HG02943 (cell line): Measurements from ENCODE around the gene RAMP1.

ENCODE experiments used
- ATAC-seq: cut with Tn5 transposase; IDR thresholded peaks from one replicate; pipeline ENCODE4 v1.9.1; 2021; ENCODE audit warnings: mild to moderate bottlenecking, low read depth, moderate library complexity; ENCODE audit not compliant: unreplicated experiment

The RAMP1 gene

DNA sequence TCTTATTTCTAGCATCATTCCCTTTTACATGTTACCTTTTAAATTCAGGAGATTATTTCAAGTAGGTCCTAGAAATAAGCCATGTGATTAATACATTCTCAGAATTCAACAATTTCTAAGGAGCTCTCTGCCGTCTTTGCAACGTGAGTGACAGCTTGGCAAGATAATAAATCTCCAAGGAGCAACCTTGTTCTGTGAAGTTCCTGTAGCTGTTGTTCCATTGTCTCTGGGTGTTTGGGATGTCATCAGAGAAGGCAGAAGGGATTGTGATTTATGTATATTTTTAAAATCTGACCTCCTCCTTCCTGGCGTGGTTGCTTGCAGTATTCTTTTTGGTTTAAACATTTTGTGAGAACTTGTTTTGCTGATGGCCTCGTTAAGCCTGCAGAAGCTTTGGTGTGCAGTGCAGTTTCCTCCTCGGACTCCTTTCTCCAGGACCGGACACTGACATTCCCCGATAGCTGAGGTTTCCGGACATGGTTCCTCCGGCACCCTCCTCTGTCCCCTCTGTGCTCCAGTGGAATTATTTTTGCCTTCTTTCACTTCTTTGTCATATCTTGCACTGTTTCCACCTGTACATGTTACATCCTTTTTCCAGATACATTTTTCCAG is 33.7 kb downstream of the RAMP1 start:
- no peak for ATAC-seq

DNA sequence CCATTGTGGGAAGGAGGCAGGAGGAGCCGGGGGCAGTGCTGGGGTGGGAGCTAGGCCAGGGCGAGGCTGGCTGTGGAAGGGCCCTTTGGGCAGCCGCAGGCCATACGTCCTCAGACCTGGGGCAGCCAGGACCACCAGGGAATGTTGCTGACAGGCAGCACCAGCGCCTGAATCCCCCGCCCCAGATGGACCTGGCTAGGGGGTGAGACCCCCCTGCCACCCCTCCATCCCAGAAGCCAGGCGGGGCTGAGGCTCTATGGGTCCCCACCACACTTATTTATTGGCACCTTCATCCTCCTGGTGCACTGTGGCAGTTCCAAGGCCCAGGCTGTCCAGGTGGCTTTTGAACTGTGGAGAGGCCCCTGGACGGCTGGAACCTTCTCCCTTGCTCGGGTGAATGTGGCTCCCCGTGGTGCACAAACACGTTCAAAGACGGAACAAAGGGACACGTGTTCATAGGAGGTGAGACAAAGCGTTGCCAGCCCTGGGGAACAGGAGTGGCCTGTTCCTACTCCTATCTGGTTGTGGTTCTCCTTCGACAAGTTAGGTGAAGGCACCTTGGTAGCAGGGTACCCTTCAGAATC is 35.1 kb downstream of the RAMP1 start:
- no peak for ATAC-seq

GRCh38 chr2:237894986-237895543 is 35.6 kb downstream of the RAMP1 start:
- no peak for ATAC-seq

GRCh38 chr2:237895544-237896506 is 36.4 kb downstream of the RAMP1 start:
- ATAC-seq: no peak

DNA sequence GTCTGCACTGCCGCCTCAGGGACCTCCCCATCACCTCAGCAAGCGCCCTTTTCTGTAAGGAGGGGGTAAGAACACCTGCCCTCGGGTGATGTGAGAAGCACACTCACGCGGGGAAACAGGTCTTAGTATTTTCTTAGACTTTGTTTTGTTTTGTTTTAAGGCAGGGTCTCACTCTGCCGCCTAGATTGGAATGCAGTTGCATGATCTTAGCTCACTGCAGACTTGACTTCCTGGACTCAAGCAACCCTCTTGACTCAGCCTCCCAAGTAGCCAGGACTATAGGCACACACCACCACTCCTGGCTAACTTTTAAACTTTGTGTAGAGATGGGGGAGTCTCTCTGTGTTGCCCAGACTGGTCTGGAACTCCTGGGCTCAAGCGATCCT is 37.1 kb downstream of the RAMP1 start:
- ATAC-seq: no peak

DNA sequence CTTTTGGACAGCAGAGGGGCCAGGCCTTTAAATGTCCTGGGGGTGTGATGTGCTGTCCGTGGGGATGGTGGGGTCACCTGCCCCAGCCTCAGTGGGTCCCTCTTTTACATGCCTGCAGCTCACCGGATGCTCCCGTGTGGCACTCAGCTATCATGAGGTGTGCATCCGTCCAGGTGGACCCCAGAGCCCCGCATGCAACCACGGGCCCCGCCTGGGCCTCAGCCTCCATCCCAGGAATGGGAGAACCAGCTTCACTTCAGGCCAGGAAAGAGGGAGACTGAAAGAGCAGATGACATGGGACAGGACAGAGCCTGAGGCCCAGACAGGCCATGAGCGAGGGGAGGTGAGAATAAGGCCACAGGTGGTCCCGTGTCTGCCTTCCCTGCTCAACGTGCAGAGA is 37.5 kb downstream of the RAMP1 start:
- no peak for ATAC-seq

- peak; percentile 20 for ATAC-seq
Observed at GRCh38 chr2:237898057-237898414, 38.6 kb downstream of the RAMP1 start.

GRCh38 chr2:237900891-237901831 is 41.7 kb downstream of the RAMP1 start:
- no peak for ATAC-seq

DNA sequence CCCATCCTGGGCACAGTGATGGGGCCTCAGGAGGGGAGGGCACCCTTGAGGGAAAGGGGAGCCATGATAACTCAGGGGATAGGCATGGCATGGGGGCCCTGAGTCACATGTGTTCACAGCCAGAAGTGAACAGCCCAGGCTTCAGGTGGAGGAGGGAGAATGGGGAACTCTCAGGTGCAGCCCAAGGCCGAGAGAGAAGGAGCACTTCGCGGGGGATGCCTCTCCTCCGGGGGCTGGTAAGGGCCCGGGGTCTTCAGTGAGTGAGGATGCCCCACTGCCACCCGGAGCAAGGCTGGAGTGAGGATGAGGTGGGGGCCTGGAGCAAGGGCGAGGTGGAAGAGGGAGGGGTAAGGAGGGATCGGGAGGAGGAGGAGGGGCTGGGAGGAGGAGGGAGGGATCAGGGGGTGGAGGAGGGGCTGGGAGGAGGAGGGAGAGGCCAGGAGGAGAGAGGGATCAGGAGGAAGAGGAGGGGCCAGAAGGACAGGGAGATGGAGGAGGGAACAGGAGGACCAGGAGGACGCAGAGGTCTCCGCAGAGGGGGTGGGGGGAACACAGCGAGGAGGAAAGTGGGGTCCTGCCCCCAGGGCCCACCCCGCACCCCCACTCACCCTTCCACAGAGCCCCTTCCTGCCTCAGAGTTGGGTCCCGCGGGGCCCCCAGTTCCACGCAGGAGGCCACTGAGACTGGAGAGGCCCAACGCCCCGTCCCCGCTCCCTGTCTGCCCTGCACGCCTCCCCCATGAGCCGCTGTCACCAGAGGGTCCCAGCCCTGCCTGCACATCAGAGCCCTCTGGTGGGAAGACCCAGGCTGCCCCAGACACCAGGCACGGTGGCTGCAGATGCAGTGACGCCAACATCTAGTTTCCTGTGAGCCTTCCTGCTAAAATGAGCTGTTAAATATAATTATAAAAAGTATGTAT is 42.8 kb downstream of the RAMP1 start:
- ATAC-seq: no peak

DNA sequence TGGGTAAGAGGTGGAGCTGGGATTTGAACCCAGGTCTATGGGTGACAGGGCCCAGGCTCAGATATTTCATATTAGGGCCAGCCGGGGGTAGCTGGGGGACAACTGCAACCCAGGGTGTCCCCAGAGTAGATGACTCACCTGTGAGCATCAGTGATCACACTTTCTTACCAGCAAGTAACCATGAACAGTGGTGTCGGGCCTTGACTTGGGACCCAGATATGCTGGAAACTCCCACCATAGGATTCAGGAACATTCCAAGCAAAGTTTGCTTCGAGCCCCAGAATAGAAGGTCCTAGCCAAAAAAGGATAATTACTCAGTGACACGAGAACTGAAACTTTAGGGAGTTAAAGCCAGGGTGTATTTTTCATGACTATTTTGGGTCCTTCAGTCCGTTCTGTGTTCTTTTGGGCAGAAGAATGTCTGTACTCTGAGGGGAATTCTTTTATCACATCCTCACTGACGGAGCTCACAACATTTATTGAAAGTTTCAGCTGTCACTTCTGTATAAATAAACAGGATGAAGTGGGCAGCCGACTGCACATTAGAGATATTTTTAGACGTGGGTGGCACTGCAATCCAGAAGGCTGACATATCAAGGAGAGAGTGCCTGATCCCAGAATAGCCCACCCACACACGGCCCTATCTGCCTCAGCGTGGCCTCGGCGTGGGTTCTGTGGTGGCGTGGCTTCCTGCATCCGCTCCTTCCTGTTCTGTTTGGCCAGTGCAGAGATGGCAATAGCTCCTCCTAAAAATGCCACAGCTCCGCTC is 45.6 kb downstream of the RAMP1 start:
- no peak for ATAC-seq

- no peak for ATAC-seq
Observed at GRCh38 chr2:237907144-237907543, 47.7 kb downstream of the RAMP1 start.

DNA sequence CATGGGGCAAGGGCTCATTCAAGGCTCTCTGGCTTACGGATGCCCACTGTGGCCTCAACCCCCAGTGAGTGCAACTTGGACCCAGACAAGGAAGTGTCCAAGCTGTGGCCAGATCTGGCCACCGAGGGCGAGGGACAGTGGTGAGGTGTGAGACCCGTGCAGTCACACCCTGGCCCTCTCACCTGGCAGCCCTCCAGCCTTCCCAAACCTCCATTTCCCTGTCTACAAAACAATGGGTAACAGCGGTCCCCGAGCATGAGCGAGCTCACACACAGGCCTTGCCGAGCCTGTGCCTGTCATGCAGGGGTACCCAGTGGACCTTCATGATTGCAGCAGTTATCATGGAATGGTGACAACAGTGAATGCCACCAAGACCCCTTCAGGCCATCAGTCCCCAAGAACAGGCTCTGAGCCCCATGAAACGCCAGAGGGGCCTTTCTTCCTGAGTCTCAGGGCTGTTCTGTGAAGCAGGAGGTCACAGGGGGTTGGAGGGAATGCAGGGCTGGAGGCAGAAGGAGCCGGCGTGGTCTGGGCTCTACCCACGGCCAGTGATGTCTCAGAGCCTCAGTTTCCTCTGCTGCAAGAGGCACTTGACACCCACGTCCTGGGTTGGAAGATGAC is 49.8 kb downstream of the RAMP1 start:
- no peak for ATAC-seq

DNA sequence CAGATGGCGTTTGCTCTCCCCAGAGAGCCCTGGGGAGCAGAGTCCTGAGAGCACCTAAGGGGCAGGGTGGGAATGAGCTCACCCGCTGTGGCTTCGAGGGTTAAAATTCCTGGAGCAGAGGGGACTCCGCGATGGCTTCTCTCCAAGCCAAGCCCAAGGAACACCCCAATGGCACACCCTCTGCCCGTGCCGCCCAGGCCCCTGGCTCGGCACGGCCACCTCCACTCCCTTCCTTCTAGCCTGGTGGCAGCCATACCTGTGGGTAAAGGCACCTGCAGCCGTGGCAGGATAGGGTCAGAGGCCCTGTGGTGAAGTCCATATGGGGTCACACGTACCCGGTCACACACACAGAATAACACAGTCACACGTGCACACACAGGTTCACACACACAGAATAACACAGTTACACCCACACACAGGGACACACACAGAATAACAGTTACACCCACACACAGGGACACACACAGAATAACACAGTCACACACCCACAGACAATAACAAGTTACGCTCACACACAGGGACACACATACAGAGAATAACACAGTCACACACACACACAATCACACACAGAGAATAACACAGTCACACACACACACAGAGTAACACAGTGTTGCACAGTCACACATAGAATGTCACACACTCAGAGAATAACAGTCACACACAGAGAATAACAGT is 50.5 kb downstream of the RAMP1 start:
- ATAC-seq: no peak

- no peak for ATAC-seq
Observed at GRCh38 chr2:237910576-237911362, 51.3 kb downstream of the RAMP1 start.

GRCh38 chr2:237911363-237912017 is 52.1 kb downstream of the RAMP1 start:
- ATAC-seq: no peak
